GM19043 (cell line): ENCODE measurements around the gene FMO3.

Source experiments
- ATAC-seq: cut with Tn5 transposase; IDR thresholded peaks from one replicate; pipeline ENCODE4 v1.9.1; 2021; ENCODE audit warnings: low read depth; ENCODE audit not compliant: unreplicated experiment

FMO3 gene

GRCh38 chr1:171115280-171115897 lies 24.7 kb downstream of the FMO3 start:
- ATAC-seq: no peak

- no peak for ATAC-seq
Measured at GRCh38 chr1:171116676-171117075, 26.0 kb downstream of the FMO3 start.

GRCh38 chr1:171117085-171117484 lies 26.4 kb downstream of the FMO3 start:
- no peak for ATAC-seq

GRCh38 chr1:171119648-171120047 lies 28.9 kb downstream of the FMO3 start:
- no peak for ATAC-seq

GRCh38 chr1:171122299-171122698 lies 31.6 kb downstream of the FMO3 start:
- no peak for ATAC-seq

- ATAC-seq: no peak
Measured at GRCh38 chr1:171122893-171123292, 32.2 kb downstream of the FMO3 start.

- ATAC-seq: no peak
Measured at GRCh38 chr1:171126504-171126903, 35.8 kb downstream of the FMO3 start.

GRCh38 chr1:171127099-171127498 lies 36.4 kb downstream of the FMO3 start:
- ATAC-seq: no peak

GRCh38 chr1:171127501-171127900 lies 36.8 kb downstream of the FMO3 start:
- no peak for ATAC-seq

GRCh38 chr1:171128463-171128862 lies 37.8 kb downstream of the FMO3 start:
- no peak for ATAC-seq

GRCh38 chr1:171134204-171134923 lies 43.7 kb downstream of the FMO3 start:
- ATAC-seq: no peak

GRCh38 chr1:171137580-171137979 lies 46.9 kb downstream of the FMO3 start:
- ATAC-seq: no peak

GRCh38 chr1:171138980-171139379 lies 48.3 kb downstream of the FMO3 start:
- no peak for ATAC-seq

- no peak for ATAC-seq
Measured at GRCh38 chr1:171139890-171140289, 49.2 kb downstream of the FMO3 start.

- no peak for ATAC-seq
Measured at GRCh38 chr1:171140401-171140800, 49.7 kb downstream of the FMO3 start.

GRCh38 chr1:171140956-171141687 lies 50.4 kb downstream of the FMO3 start:
- ATAC-seq: no peak

GRCh38 chr1:171141688-171142415 lies 51.1 kb downstream of the FMO3 start:
- ATAC-seq: no peak

- no peak for ATAC-seq
Measured at GRCh38 chr1:171142416-171143385, 52.0 kb downstream of the FMO3 start.

GRCh38 chr1:171150156-171150555 lies 59.5 kb downstream of the FMO3 start:
- no peak for ATAC-seq

- no peak for ATAC-seq
Measured at GRCh38 chr1:171152549-171152948, 61.8 kb downstream of the FMO3 start.
